Erythroblast (primary cell): ENCODE results near the gene ULK4.
"Not testable (repeated sequence)": the region's sequence is repeated elsewhere in the genome, so short reads cannot be mapped to it uniquely, and the experiment has no call there.

ENCODE experiments used
- DNase-seq, 2 experiments: peaks; one replicate each; lab custom pipeline; 2025; lab: John Stamatoyannopoulos, UW
- GATA1 ChIP-seq: IDR thresholded peaks from 2 replicates; pipeline ENCODE4 v1.6.1; 2011; ENCODE audit warnings: low read depth, mild to moderate bottlenecking, control low read depth, low read length, moderate library complexity
- POLR2A ChIP-seq: IDR thresholded peaks from 2 replicates; pipeline ENCODE4 v1.6.1; 2011; ENCODE audit warnings: mild to moderate bottlenecking, low read length

The ULK4 gene

GRCh38 chr3:41715376-41715775 lies 246.5 kb downstream of the ULK4 start:
- no peak for DNase-seq
- TF ChIP-seq POLR2A, result no peak
- TF ChIP-seq GATA1, result no peak

GRCh38 chr3:41711651-41712050 lies 250.3 kb downstream of the ULK4 start:
- no peak for DNase-seq

GRCh38 chr3:41710646-41711388 lies 251.1 kb downstream of the ULK4 start:
- no peak for DNase-seq
- TF ChIP-seq GATA1 (no peak), POLR2A (no peak)

More at GRCh38 chr3:41711651-41712050, 250.3 kb downstream of the ULK4 start:
- no peak for TF ChIP-seq GATA1
- TF ChIP-seq POLR2A, result no peak

DNA sequence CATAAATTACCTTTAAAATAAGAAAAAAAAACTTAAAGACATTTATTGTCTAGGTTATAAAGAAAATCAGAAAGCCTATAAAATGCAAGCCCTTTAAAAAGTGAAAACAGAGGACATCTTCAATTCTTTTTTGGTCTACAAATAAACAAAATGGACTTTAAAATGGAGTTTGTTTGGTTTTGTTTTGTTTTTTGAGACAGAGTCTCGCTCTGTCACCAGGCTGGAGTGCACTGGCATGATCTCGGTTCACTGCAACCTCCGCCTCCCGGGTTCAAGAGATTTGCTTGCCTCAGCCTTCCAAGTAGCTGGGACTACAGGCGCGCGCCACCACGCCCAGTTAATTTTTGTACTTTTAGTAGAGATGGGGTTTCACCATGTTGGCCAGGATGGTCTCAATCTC lies 252.7 kb downstream of the ULK4 start:
- not testable (repeated sequence) for DNase-seq

DNA sequence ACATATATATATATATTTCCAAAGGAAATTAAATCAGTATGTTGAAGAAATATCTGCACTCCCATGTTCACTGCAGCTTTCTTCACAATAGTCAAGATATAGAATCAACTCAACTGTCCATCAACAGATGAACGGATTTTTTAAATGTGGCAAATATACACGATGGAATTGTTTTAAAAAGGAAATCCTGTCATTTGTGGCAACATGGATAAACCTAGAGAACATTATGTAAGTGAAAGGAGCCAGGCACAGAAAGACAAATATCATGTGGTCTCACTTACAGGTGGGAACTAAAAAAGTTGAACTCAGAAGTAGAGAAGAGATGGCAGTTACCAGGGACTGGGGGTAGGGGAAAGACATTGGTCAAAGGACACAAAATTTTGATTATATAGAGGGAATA lies 253.7 kb downstream of the ULK4 start:
- no peak for TF ChIP-seq GATA1
- no peak for TF ChIP-seq POLR2A
- no peak for DNase-seq

DNA sequence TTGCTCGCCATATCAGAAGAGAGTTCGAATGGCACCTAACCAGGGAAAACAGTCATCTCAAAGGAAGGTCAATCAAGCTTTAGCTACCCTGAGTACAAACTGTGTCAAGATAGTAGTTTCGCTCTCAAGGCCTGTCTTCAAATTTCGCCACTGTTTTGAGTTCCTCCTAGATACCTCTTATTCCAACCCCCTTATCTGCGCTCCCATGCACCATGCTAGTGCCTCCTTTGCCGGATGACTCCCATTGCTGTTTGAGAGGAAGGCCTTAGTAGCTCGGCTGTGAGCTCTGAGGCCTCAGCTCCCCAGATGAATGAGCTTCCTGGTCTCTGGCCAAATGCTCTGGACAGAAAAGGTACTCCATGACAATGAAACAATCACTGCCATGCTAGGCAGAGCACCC lies 256.0 kb downstream of the ULK4 start:
- DNase-seq, result no peak

GRCh38 chr3:41701191-41701698 lies 260.7 kb downstream of the ULK4 start:
- no peak for TF ChIP-seq POLR2A
- no peak for DNase-seq

More for the DNA sequence above, 256.0 kb downstream of the ULK4 start:
- no peak for TF ChIP-seq POLR2A
- TF ChIP-seq GATA1, result no peak

GRCh38 chr3:41700155-41700554 lies 261.7 kb downstream of the ULK4 start:
- no peak for TF ChIP-seq GATA1
- TF ChIP-seq POLR2A, result no peak
- peak in 1 of 2 experiments; percentile 5 for DNase-seq

DNA sequence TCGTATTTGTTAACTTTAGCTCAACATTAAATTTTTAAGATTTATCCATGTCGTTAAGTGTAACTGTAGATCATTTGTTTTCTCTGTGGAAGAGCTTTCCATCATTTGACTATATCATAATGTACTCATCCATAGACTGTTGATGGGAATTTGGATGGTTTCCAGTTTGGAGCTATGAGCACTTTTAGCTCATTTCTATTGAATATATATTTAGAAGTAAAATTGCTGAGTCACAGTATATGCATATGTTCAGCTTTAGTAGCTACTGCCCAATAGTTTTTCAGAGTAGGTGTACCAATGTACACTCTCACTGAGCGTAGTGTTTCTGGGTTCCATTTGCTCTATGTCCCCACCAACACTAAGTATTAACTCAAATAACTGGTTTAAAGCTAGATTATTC lies 263.0 kb downstream of the ULK4 start:
- DNase-seq, result no peak
- TF ChIP-seq POLR2A (no peak), GATA1 (no peak)

GRCh38 chr3:41697702-41698101 lies 264.2 kb downstream of the ULK4 start:
- DNase-seq, result no peak
- TF ChIP-seq GATA1, result no peak
- TF ChIP-seq POLR2A, result no peak

GRCh38 chr3:41695806-41696205 lies 266.1 kb downstream of the ULK4 start:
- peak; percentile 3 to 16 for DNase-seq

- TF ChIP-seq POLR2A (no peak), GATA1 (no peak)
- DNase-seq, result no peak
Observed at GRCh38 chr3:41693799-41694198, 268.1 kb downstream of the ULK4 start.

- no peak for TF ChIP-seq POLR2A
- TF ChIP-seq GATA1, result no peak
- no peak for DNase-seq
Observed at GRCh38 chr3:41690766-41691563, 270.9 kb downstream of the ULK4 start.

DNA sequence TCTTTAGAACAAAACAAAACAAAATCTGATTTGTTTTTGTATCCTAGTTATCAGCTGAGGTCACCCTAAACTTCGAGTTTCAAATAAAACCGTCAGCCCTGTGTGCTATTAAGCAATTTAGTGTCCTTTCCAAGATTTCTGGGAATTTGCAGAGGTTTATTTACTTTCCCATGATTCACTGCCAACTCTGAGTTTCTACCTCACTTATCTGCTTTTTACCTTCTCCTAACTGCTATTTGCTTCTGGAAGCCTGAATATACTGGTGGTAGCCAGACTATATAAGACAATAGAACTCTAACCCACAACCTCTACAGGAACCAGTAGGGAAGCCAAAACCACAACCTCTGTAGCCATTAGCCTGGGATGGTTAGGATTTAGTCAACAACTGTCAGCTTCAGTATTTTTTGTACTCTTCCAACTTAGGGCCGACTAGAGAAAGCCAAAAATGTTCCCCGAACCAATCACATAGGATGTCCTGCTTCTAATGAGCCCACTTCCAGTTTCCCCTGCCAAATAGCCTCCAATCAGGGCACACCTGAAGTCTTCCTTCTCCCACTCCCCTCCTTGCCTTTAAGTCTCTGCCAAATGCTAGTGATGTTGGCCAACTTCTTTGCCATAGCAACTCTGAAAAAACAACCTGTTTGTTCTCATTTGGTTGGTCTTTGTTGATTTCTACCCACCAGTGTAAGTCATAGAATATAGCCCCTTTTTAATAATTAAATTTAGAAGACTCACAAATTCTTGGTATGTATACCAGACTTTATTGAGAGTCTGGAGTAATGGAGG lies 273.1 kb downstream of the ULK4 start:
- no peak for DNase-seq
- no peak for TF ChIP-seq POLR2A
- no peak for TF ChIP-seq GATA1
